ENCODE results near the gene KCTD14. TPM values are rescaled to one million over a fixed set of nuclear protein-coding genes. Genes with fewer than 3 reads are reported as not detected.

Gene KCTD14
- polyA plus RNA-seq, 2 of the 4 experiments (the other 2 are of a cell fraction) = 2.7 to 3.2 TPM

DNA sequence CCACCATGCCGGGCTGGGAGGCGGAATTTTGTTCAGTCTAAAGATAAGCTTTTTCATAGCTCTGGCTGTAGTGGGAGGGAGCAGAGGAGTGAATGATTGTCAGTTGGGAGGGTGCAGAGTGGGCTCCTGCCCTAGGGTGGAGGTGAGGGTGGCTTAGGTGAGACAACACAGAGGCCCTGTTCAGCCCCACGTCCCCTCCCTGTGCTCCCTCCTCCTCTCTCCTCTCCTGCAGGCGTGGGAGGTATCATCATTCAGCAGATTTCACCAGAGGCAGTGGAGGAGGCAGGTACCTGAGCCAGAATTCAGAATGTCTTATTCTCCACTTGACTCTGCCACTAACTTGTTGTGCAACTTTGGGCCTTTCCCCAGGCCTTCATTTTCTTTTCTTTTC lies 38.8 kb upstream of the KCTD14 start:
- Histone ChIP-seq H3K4me2 (no peak overlapping the region), H3K9me3 (no peaks in the 10 kb centered on the region), H3K4me1 (no peaks in the 10 kb centered on the region), H3K27ac (no peak overlapping the region), H3K4me3 (no peak overlapping the region)
- CTCF ChIA-PET = interaction anchor here (3.6 kb wide), 1 partner anchor 15 kb away, joined by 19 read pairs; no protein-coding TSS in a partner anchor
- POLR2A ChIA-PET = no interaction called here
- DNase-seq (ENCODE audit: low read depth in 1 of 2, low spot score in 1 of 2) (no peak), ATAC-seq (no peak), FAIRE-seq (no peak)
- TF ChIP-seq NFE2L2 (conservative IDR thresholded peaks at IDR 0.05; ENCODE audit: low read length) = no peak
- no peak for TF ChIP-seq SREBF2 (IDR thresholded peaks at IDR 0.05)
- no peak for TF ChIP-seq ZSCAN20 (CRISPR knock-in tag; IDR thresholded peaks at IDR 0.05)
- TF ChIP-seq, protein P1, sequence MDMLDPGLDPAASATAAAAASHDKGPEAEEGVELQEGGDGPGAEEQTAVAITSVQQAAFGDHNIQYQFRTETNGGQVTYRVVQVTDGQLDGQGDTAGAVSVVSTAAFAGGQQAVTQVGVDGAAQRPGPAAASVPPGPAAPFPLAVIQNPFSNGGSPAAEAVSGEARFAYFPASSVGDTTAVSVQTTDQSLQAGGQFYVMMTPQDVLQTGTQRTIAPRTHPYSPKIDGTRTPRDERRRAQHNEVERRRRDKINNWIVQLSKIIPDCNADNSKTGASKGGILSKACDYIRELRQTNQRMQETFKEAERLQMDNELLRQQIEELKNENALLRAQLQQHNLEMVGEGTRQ (IDR thresholded peaks at IDR 0.05) = no peak
- TF ChIP-seq JUNB (IDR thresholded peaks at IDR 0.05) = no peak
- no peak for TF ChIP-seq PHF8 (IDR thresholded peaks at IDR 0.05; ENCODE audit: borderline replicate concordance, low read depth)
- no peak for TF ChIP-seq FOSB (CRISPR knock-in tag; IDR thresholded peaks at IDR 0.05)
- TF ChIP-seq, protein P2, sequence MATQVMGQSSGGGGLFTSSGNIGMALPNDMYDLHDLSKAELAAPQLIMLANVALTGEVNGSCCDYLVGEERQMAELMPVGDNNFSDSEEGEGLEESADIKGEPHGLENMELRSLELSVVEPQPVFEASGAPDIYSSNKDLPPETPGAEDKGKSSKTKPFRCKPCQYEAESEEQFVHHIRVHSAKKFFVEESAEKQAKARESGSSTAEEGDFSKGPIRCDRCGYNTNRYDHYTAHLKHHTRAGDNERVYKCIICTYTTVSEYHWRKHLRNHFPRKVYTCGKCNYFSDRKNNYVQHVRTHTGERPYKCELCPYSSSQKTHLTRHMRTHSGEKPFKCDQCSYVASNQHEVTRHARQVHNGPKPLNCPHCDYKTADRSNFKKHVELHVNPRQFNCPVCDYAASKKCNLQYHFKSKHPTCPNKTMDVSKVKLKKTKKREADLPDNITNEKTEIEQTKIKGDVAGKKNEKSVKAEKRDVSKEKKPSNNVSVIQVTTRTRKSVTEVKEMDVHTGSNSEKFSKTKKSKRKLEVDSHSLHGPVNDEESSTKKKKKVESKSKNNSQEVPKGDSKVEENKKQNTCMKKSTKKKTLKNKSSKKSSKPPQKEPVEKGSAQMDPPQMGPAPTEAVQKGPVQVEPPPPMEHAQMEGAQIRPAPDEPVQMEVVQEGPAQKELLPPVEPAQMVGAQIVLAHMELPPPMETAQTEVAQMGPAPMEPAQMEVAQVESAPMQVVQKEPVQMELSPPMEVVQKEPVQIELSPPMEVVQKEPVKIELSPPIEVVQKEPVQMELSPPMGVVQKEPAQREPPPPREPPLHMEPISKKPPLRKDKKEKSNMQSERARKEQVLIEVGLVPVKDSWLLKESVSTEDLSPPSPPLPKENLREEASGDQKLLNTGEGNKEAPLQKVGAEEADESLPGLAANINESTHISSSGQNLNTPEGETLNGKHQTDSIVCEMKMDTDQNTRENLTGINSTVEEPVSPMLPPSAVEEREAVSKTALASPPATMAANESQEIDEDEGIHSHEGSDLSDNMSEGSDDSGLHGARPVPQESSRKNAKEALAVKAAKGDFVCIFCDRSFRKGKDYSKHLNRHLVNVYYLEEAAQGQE (IDR thresholded peaks at IDR 0.05) = no peak
- TF ChIP-seq CBX2 (IDR thresholded peaks at IDR 0.05; ENCODE audit: borderline replicate concordance, low read depth) = no peak
- no peak for TF ChIP-seq GATA3 (IDR thresholded peaks at IDR 0.05; ENCODE audit: borderline replicate concordance)
- TF ChIP-seq, protein P3, sequence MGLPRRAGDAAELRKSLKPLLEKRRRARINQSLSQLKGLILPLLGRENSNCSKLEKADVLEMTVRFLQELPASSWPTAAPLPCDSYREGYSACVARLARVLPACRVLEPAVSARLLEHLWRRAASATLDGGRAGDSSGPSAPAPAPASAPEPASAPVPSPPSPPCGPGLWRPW (IDR thresholded peaks at IDR 0.05) = no peak
- TF ChIP-seq MAFK (IDR thresholded peaks at IDR 0.05; ENCODE audit: partially characterized antibody) = no peak
- no peak for TF ChIP-seq HOXA7 (CRISPR knock-in tag; IDR thresholded peaks at IDR 0.05)
- no peak for TF ChIP-seq ZFP36 (IDR thresholded peaks at IDR 0.05; ENCODE audit: borderline replicate concordance, partially characterized antibody)
- no peak for TF ChIP-seq EHMT2 (IDR thresholded peaks at IDR 0.05; ENCODE audit: low read depth)
- TF ChIP-seq NR3C1 (IDR thresholded peaks at IDR 0.05) = no peak
- TF ChIP-seq RARB (CRISPR knock-in tag; IDR thresholded peaks at IDR 0.05) = no peak
- TF ChIP-seq HOXB13 (CRISPR knock-in tag; IDR thresholded peaks at IDR 0.05; ENCODE audit: low read depth) = no peak
- 85% methylated on average over 4 of the region's 4 CpGs for WGBS (ENCODE audit: missing lambda C conversion rate)

DNA sequence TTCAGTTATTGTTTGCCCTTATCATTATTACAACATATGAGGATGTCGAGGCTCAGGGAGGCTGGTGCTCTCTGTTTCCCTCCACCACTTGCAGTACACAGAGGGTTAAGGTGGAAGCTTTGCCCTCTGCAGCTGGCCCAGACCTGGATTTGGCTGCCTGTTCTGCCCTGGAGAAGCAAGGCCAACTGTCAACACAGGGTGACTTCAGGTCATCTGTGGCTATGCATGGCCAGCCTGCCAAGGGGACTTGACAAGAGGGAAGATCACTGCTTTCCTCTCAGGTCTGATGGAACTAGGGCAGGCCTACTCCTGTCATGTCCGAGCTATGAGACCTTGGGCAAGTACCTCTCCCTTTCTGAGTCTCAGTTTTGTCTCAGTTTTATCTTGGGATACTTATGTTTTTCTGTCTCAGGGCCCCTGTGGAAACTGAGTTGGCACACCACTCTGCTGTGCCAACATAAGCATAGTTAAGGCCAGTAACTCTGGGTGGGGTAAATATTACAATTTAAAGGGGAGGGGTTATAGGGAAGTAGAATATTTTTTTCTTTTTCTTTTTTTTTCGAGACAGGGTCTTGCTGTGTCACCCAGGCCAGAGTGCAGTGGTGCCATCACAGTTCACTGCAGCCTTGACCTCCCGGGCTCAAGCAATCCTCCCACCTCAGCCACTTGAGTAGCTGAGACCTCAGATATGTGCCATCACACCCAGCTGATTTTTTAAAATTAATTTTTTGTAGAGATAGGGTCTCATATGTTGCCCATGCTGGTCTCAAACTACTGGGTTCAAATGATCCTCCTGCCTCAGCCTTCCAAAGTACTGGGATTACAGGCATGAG lies 38.2 kb upstream of the KCTD14 start:
- no peaks in the 10 kb centered on the region for H3K9me3 ChIP-seq
- CTCF ChIA-PET = interaction anchor here (3.6 kb wide), 1 partner anchor 15 kb away, joined by 19 read pairs; no protein-coding TSS in a partner anchor
- DNase-seq (ENCODE audit: low read depth in 1 of 2, low spot score in 1 of 2) (no peak), ATAC-seq (peak; percentile 34 to 40; a peak in 3 of 6 replicates), FAIRE-seq (no peak)
- H3K27ac ChIP-seq = no peak overlapping the region
- H3K4me3 ChIP-seq = no peak overlapping the region
- TF ChIP-seq ZFP36 (IDR thresholded peaks at IDR 0.05; ENCODE audit: borderline replicate concordance, partially characterized antibody) = no peak
- no peak for TF ChIP-seq CHD4 (IDR thresholded peaks at IDR 0.05; ENCODE audit: borderline replicate concordance)
- TF ChIP-seq CBX2 (IDR thresholded peaks at IDR 0.05; ENCODE audit: borderline replicate concordance, low read depth) = no peak
- TF ChIP-seq RNF2 (IDR thresholded peaks at IDR 0.05; ENCODE audit: borderline replicate concordance, low read depth) = no peak
- no peak for TF ChIP-seq EHF (CRISPR knock-in tag; IDR thresholded peaks at IDR 0.05)
- no peak for TF ChIP-seq POLR2AphosphoS2 (conservative IDR thresholded peaks at IDR 0.05; ENCODE audit: low read length)
- TF ChIP-seq ESRRA (IDR thresholded peaks at IDR 0.05; ENCODE audit: borderline replicate concordance, low read length) = no peak
- TF ChIP-seq, protein P4, sequence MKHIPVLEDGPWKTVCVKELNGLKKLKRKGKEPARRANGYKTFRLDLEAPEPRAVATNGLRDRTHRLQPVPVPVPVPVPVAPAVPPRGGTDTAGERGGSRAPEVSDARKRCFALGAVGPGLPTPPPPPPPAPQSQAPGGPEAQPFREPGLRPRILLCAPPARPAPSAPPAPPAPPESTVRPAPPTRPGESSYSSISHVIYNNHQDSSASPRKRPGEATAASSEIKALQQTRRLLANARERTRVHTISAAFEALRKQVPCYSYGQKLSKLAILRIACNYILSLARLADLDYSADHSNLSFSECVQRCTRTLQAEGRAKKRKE (CRISPR knock-in tag; IDR thresholded peaks at IDR 0.05; ENCODE audit: low read depth) = no peak
- no peak for TF ChIP-seq MYC (IDR thresholded peaks at IDR 0.05; ENCODE audit: borderline replicate concordance, low read length)
- TF ChIP-seq, protein P5, sequence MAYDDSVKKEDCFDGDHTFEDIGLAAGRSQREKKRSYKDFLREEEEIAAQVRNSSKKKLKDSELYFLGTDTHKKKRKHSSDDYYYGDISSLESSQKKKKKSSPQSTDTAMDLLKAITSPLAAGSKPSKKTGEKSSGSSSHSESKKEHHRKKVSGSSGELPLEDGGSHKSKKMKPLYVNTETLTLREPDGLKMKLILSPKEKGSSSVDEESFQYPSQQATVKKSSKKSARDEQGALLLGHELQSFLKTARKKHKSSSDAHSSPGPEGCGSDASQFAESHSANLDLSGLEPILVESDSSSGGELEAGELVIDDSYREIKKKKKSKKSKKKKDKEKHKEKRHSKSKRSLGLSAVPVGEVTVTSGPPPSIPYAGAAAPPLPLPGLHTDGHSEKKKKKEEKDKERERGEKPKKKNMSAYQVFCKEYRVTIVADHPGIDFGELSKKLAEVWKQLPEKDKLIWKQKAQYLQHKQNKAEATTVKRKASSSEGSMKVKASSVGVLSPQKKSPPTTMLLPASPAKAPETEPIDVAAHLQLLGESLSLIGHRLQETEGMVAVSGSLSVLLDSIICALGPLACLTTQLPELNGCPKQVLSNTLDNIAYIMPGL (CRISPR knock-in tag; IDR thresholded peaks at IDR 0.05; ENCODE audit: borderline replicate concordance) = no peak
- no peak for TF ChIP-seq ZC3H11A (IDR thresholded peaks at IDR 0.05)
- no peak overlapping the region for H3K4me2 ChIP-seq
- POLR2A ChIA-PET = no interaction called here
- no peaks in the 10 kb centered on the region for H3K4me1 ChIP-seq
- WGBS (ENCODE audit: missing lambda C conversion rate) = 59% methylated on average over 4 of the region's 4 CpGs
